HG03439 (cell line): ENCODE data around the gene SELPLG.
A peak's percentile ranks its signal among the peaks of the same experiment; 100 is the strongest.
"Not testable (repeated sequence)": the region's sequence is repeated elsewhere in the genome, so short reads cannot be mapped to it uniquely, and the experiment has no call there.

Experiments
- ATAC-seq: cut with Tn5 transposase; IDR thresholded peaks from one replicate; pipeline ENCODE4 v1.9.1; 2021; ENCODE audit warnings: mild to moderate bottlenecking, moderate library complexity; ENCODE audit not compliant: unreplicated experiment

The SELPLG gene

GRCh38 chr12:108633534-108634248 lies at the start of gene SELPLG:
TSS of gene SELPLG (minus strand) at chr12:108633894. CDS start at chr12:108624307, 9,587 bp downstream.
- peak; percentile 51 for ATAC-seq

GRCh38 chr12:108681317-108681716 lies 47.6 kb upstream of the SELPLG start:
- no peak for ATAC-seq

- no peak for ATAC-seq
Observed at GRCh38 chr12:108679106-108679681, 45.5 kb upstream of the SELPLG start.

- no peak for ATAC-seq
Observed at GRCh38 chr12:108678104-108678730, 44.5 kb upstream of the SELPLG start.

GRCh38 chr12:108677381-108677780 lies 43.7 kb upstream of the SELPLG start:
- ATAC-seq, result no peak

GRCh38 chr12:108676707-108677106 lies 43.0 kb upstream of the SELPLG start:
- ATAC-seq, result no peak

- ATAC-seq, result no peak
Observed at GRCh38 chr12:108675792-108676191, 42.1 kb upstream of the SELPLG start.

GRCh38 chr12:108672054-108672453 lies 38.4 kb upstream of the SELPLG start:
- no peak for ATAC-seq

- ATAC-seq, result no peak
Observed at GRCh38 chr12:108671110-108671509, 37.4 kb upstream of the SELPLG start.

- no peak for ATAC-seq
Observed at GRCh38 chr12:108670066-108670631, 36.5 kb upstream of the SELPLG start.

GRCh38 chr12:108668542-108668941 lies 34.8 kb upstream of the SELPLG start:
- no peak for ATAC-seq

GRCh38 chr12:108668063-108668462 lies 34.4 kb upstream of the SELPLG start:
- no peak for ATAC-seq

- no peak for ATAC-seq
Observed at GRCh38 chr12:108667349-108667748, 33.7 kb upstream of the SELPLG start.

- no peak for ATAC-seq
Observed at GRCh38 chr12:108666401-108666881, 32.7 kb upstream of the SELPLG start.

GRCh38 chr12:108665608-108666202 lies 32.0 kb upstream of the SELPLG start:
- ATAC-seq, result no peak

GRCh38 chr12:108664338-108665258 lies 30.9 kb upstream of the SELPLG start:
- peak; percentile 78 for ATAC-seq

GRCh38 chr12:108663324-108664015 lies 29.8 kb upstream of the SELPLG start:
- no peak for ATAC-seq

GRCh38 chr12:108658115-108658514 lies 24.4 kb upstream of the SELPLG start:
- not testable (repeated sequence) for ATAC-seq

GRCh38 chr12:108657130-108657745 lies 23.5 kb upstream of the SELPLG start:
- no peak for ATAC-seq
